ENCODE data around the gene RIPOR3.

GRCh38 chr20:50717974-50718761 is 26.8 kb upstream of the RIPOR3 start:
- TF ChIP-seq POLR2A (IDR thresholded peaks at IDR 0.05) = no peak
- peak in 2 of 12 donors; percentile 9 to 10 for TF ChIP-seq CTCF (IDR thresholded peaks at IDR 0.05)
